ENCODE measurements around the gene CEP120.

Gene CEP120

GRCh38 chr5:123299136-123299535, 124.1 kb downstream of the CEP120 start:
- DNase-seq, result no peak

- DNase-seq, result no peak
These were observed 124.7 kb downstream of the CEP120 start for GRCh38 chr5:123298335-123299030.

- no peak for DNase-seq
These were observed 125.3 kb downstream of the CEP120 start for GRCh38 chr5:123297866-123298265.

GRCh38 chr5:123297198-123297831, 125.9 kb downstream of the CEP120 start:
- no peak for DNase-seq
